A673 (cell line): ENCODE measurements around the gene IQGAP2. TPM values are rescaled to one million over a fixed set of nuclear protein-coding genes. Genes with fewer than 3 reads are reported as not detected.
A peak's percentile ranks its signal among the peaks of the same experiment; 100 is the strongest.

ENCODE experiments used
- BruUV-seq: library from RNA; stranded (reverse); fragments of 400-500 nt; replicated peaks from 2 replicates; lab custom pipeline; 2021; lab: Mats Ljungman, UMichigan
- CTCF ChIA-PET: fragments of 300-600 bp; sonication (Branson Sonifier 250); formaldehyde crosslinking; loops from one replicate; lab custom pipeline; 2022; ENCODE audit warnings: antibody characterized with exemption; lab: Charles Lee
- POLR2A ChIA-PET: fragments of 300-600 bp; sonication (Branson Sonifier 250); formaldehyde crosslinking; loops from one replicate; lab custom pipeline; 2022; ENCODE audit warnings: antibody characterized with exemption; ENCODE audit not compliant: low non-redundant PET; lab: Charles Lee
- DNase-seq: peaks from one replicate; pipeline ENCODE4 v3.0.0-alpha.2; 2015; ENCODE audit warnings: low spot score
- H3K27ac ChIP-seq: fragments of 200-600 bp; sonication (generic); 2 replicates; pipeline ENCODE4 v1.5.1; 2016; ENCODE audit warnings: mixed run types, low read depth, mild to moderate bottlenecking, mixed read lengths, antibody characterized with exemption, low read length; ENCODE audit not compliant: poor library complexity, severe bottlenecking
- H3K27me3 ChIP-seq: fragments of 200-600 bp; sonication (generic); replicated peaks from 2 replicates; pipeline ENCODE4 v1.6.1; 2017; ENCODE audit warnings: mixed run types, low read depth, mild to moderate bottlenecking, mixed read lengths, antibody characterized with exemption, low read length; ENCODE audit not compliant: insufficient read depth, poor library complexity
- H3K36me3 ChIP-seq: fragments of 200-600 bp; sonication (generic); 2 replicates; pipeline ENCODE4 v1.6.1; 2016; ENCODE audit warnings: mixed run types, mild to moderate bottlenecking, mixed read lengths, antibody characterized with exemption, low read length; ENCODE audit not compliant: insufficient read depth, poor library complexity, severe bottlenecking
- H3K4me1 ChIP-seq: fragments of 200-600 bp; sonication (generic); 2 replicates; pipeline ENCODE4 v1.6.1; 2017; ENCODE audit warnings: mixed run types, mild to moderate bottlenecking, mixed read lengths, antibody characterized with exemption, low read length; ENCODE audit not compliant: insufficient read depth, poor library complexity, severe bottlenecking
- H3K4me3 ChIP-seq: fragments of 200-600 bp; sonication (generic); 2 replicates; pipeline ENCODE4 v1.5.1; 2016; ENCODE audit warnings: low read depth, mixed run types, mild to moderate bottlenecking, mixed read lengths, low read length; ENCODE audit not compliant: poor library complexity, severe bottlenecking
- H3K9me3 ChIP-seq: fragments of 200-600 bp; sonication (generic); 2 replicates; pipeline ENCODE4 v1.6.1; 2016; ENCODE audit warnings: mixed run types, low read depth, mild to moderate bottlenecking, mixed read lengths, antibody characterized with exemption, low read length; ENCODE audit not compliant: poor library complexity, severe bottlenecking
- EZH2 ChIP-seq: fragments of 200-600 bp; sonication (generic); IDR thresholded peaks from 2 replicates; pipeline ENCODE4 v1.6.1; 2017; ENCODE audit warnings: borderline replicate concordance, low read depth, mild to moderate bottlenecking, mixed read lengths, antibody characterized with exemption, low read length; ENCODE audit not compliant: poor library complexity, severe bottlenecking
- intact Hi-C: fragments of 100-400 bp; cut with micrococcal nuclease; formaldehyde crosslinking; loops from one replicate; pipeline ENCODE4 v1.10.0; 2022; ENCODE audit not compliant: unreplicated experiment
- total RNA-seq: library from RNA; stranded (reverse); gene quantifications from 2 replicates; pipeline ENCODE4 v1.2.3, GENCODE V29; 2021
- TF ChIP-seq, protein P1 (sequence below): fragments of 300-800, 200-600 bp; sonication (generic); conservative IDR thresholded peaks from 2 replicates; pipeline ENCODE4 v1.5.1; 2017; ENCODE audit warnings: low read depth, mild to moderate bottlenecking, antibody characterized with exemption, low read length, moderate library complexity, mixed read lengths

IQGAP2 gene
- total RNA-seq, 1 experiment from 2014 or later: 26.8 TPM

DNA sequence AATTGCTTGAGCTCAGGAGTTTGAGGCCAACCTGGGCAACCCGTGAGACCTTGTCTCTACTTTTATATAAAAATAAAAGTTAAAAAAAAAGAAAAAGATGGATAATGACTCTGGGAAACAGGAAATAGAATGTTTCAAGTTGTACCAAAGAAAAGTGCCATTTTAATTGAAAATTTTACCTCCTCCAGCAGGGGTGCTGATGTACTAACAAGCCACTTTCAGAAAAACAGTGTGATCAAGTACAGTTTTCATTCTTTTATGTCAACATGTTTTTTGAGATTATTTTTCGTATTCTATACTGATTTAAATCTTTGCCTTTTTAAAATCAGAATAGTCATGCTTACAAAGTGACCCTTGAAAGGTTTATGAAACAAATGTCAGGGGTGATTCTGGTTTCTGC is 343.6 kb downstream of the IQGAP2 start:
- DNase-seq: no peak
- CTCF ChIA-PET: no interaction called here
- Histone ChIP-seq H3K9me3 (no peaks in the 10 kb centered on the region), H3K4me3 (no peak overlapping the region), H3K4me1 (no peaks in the 10 kb centered on the region), H3K27me3 (no peaks in the 10 kb centered on the region), H3K36me3 (no peaks in the 10 kb centered on the region), H3K27ac (no peak overlapping the region)
- intact Hi-C loops: no loop called here
- POLR2A ChIA-PET: no interaction called here
- TF ChIP-seq, protein P1, sequence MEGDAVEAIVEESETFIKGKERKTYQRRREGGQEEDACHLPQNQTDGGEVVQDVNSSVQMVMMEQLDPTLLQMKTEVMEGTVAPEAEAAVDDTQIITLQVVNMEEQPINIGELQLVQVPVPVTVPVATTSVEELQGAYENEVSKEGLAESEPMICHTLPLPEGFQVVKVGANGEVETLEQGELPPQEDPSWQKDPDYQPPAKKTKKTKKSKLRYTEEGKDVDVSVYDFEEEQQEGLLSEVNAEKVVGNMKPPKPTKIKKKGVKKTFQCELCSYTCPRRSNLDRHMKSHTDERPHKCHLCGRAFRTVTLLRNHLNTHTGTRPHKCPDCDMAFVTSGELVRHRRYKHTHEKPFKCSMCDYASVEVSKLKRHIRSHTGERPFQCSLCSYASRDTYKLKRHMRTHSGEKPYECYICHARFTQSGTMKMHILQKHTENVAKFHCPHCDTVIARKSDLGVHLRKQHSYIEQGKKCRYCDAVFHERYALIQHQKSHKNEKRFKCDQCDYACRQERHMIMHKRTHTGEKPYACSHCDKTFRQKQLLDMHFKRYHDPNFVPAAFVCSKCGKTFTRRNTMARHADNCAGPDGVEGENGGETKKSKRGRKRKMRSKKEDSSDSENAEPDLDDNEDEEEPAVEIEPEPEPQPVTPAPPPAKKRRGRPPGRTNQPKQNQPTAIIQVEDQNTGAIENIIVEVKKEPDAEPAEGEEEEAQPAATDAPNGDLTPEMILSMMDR: 0 out of 2 replicates have a peak, but pooled peaks have one; percentile 27
- TF ChIP-seq EZH2: no peak
- BruUV-seq: no TSS peak

DNA sequence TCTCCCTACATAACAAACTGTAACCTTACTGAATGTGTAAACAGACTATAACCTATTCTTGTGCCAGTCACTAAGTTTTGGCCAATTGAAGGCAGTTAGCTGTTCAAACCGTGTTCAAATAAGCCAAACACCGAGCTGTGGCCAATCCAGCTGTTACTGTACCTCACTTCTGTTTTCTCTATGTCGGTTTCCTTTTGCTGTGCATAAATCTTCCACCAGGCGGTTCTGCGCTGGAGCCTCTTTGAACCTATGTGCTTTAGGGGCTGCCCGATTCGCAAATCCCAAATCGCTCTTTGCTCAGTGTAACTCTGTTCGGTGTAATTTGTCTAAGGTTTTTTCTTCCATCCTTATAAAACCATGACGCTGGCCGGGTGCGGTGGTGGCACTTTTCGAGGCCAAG is 344.6 kb downstream of the IQGAP2 start:
- intact Hi-C loops: no loop called here

DNA sequence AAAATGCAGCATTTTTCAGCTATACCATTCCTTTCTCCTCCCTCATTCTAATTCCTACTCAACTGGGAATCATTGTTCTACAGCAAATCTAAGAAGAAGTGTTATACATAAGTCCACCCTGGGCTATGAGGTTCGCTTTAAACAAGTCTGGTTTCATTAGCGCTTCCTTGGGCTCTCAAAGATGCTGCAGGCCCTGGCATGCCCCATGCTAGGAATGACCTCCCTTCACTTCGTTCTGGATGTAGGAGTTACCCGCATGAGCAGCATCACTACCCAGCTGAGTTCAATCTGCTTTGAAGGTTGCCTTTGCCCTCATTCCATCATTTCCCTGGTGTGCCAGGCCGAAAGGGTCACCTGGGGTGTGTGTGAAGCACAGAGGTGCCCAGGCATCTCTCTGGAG is 348.2 kb downstream of the IQGAP2 start:
- intact Hi-C loops: no loop called here
- DNase-seq: no peak
- no peaks in the 10 kb centered on the region for H3K36me3 ChIP-seq
- H3K27ac ChIP-seq: no peak overlapping the region
- H3K27me3 ChIP-seq: no peaks in the 10 kb centered on the region
- no peaks in the 10 kb centered on the region for H3K9me3 ChIP-seq
- ChIA-PET POLR2A (no interaction called here), CTCF (no interaction called here)
- H3K4me3 ChIP-seq: no peak overlapping the region
- TF ChIP-seq, protein P1: no peak
- no peak for TF ChIP-seq EZH2
- no TSS peak for BruUV-seq
- no peaks in the 10 kb centered on the region for H3K4me1 ChIP-seq

More for the DNA sequence above, 344.6 kb downstream of the IQGAP2 start:
- no TSS peak for BruUV-seq
- POLR2A ChIA-PET: no interaction called here
- CTCF ChIA-PET: no interaction called here
- H3K27ac ChIP-seq: no peak overlapping the region
- no peaks in the 10 kb centered on the region for H3K27me3 ChIP-seq
- no peak overlapping the region for H3K4me3 ChIP-seq
- no peaks in the 10 kb centered on the region for H3K4me1 ChIP-seq
- H3K9me3 ChIP-seq: no peaks in the 10 kb centered on the region
- H3K36me3 ChIP-seq: no peaks in the 10 kb centered on the region
- TF ChIP-seq, protein P1: no peak
- no peak for TF ChIP-seq EZH2
- no peak for DNase-seq
